GM19328 (cell line): ENCODE measurements around the gene NDUFAF2.

Experiments
- ATAC-seq: cut with Tn5 transposase; IDR thresholded peaks from one replicate; pipeline ENCODE4 v1.9.1; 2021; ENCODE audit warnings: mild to moderate bottlenecking, moderate library complexity; ENCODE audit not compliant: unreplicated experiment

The NDUFAF2 gene

DNA sequence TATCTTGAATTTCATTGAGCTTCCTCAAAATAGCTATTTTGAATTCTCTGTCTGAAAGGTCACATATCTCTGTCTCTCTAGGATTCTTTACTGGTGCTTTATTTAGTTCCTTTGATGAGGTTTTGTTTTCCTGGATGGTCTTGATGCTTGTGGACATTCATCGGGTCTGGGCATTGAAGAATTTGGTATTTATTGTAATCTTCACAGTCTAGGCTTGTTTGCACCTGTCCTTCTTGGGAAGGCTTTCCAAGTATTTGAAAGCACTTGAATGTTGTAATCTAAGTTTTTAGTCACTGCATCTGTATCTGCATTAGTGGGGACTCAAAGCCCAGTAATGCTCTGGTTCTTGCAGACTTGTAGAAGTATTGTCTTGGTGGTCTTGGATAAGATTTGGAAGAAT, 169.4 kb downstream of the NDUFAF2 start:
- no peak for ATAC-seq

DNA sequence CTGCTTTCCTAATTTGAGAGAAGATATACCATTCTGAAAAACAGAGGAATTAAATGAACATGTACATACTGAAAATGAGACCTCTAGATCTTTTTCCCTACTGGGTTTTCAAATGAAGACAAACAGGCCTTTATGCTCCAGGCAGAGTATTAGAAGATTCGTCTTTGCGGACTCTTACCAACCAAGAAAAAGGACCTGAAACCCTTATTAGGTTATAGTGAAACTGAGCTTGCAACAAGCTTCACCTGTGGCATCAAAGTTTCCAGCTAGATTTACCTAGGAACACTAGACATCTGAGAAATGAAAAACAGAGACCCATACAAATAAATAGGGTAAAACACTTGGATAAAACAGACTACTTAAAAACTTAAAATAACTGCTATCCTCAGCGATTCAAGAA, 171.0 kb downstream of the NDUFAF2 start:
- ATAC-seq = no peak

DNA sequence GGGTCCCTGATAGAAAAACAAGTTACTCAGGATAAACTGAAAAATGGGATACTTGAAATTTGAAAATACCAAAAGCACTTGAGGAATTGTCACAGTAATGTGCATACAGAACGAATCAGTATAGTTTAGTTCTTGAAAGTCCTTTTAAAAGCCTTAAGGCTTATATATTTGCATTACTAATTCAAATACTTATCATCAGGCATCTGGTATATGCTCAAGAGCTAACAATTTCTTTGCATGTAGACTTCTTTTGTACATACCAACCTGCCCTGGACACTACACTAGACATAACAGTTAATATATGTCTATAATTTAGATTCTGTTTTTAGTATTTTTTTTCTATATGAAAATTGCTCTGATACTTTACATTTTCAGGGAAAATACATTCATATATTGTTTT, 174.1 kb downstream of the NDUFAF2 start:
- no peak for ATAC-seq

DNA sequence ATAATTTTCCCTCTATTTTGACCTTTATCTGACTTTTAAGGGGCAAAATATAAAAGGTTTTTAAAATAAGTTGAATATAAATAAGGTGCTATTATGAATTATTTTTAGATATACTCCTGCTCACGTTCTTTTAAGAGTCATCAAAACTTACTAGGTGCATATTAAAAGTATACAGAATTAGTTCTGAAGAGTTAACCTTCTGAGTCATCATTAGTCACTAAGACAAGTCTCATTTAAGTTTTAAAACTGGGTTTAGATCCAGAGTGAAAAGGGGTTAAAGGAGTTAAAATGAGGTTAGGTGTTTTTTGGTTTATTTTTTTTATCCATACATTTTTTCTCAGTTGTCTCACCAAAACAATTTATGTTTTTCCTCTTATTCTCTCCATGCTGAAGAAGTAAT, 175.5 kb downstream of the NDUFAF2 start:
- ATAC-seq = no peak

DNA sequence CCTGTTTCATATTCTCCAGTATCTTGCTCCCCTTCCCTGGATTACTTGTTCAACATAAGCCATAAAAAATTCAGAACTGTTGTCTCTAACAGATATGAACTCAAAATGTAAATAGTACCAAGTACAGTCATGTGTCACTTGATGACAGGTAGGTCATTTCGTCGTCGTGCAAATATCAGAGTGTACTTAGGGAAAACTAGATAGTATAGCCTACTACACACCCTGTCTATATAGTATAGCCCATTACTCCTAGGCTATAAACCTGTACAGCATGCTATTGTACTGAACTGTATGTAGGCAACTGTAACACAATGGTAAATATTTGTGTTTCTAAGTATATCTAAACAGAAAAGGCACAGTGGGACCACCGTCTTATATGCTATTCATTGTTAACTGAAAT, 178.1 kb downstream of the NDUFAF2 start:
- ATAC-seq = no peak

DNA sequence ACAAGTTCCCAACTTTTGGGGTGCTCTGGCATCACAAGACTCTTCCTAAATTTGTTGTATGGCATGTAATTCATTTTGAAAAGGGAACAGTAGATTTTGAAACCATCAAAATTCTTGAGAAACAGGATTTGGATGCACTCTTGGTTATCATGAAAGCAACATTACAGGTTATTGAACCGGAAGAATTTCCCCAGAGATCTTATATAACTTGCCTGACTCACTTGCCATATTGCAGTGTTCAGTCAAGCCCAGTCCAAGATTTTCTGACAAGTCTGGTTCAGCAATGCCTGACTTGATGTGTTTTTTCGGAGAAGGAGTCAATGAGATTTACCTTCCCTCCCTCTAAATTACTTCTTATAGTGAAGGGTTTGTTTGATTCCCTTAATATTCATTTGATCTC, 185.3 kb downstream of the NDUFAF2 start:
- ATAC-seq = no peak

DNA sequence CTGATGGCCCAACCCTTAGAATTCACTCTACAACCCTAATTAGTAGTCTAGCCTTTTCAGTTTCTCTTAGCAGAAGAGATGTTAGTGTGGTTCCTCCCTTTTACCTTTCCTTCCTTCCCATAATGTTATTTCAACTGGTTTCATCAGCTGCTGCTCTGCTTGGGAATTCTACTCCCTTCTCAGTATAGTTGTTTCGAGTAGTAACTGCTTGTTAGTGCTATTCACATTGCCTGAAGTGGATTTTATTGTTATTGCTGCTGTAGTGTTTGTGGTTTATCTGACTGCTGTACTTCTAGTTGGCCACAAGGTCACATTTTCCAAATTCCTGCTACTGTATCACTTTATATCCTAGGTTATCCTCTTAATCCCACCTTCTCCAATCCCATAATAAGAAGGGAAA, 187.6 kb downstream of the NDUFAF2 start:
- no peak for ATAC-seq

DNA sequence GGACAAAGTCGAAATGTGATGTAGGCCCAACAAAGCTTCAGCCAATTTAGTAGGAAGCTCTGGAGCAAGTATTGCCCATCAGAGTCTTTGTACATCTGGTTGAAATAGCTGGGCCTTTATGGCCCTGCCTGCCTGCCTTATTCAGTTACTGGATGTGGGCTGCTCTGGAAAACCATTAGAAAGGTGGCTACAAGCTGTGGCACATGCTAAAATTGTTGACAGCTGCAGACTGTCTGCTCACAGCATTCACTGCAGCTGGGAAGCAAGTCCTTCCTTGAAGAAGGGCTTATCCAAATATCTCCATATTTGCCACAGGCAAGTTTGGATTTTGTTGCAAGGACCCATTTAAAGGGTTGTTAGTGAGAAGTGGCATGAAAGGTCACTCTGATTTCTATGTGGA, 192.8 kb downstream of the NDUFAF2 start:
- no peak for ATAC-seq

DNA sequence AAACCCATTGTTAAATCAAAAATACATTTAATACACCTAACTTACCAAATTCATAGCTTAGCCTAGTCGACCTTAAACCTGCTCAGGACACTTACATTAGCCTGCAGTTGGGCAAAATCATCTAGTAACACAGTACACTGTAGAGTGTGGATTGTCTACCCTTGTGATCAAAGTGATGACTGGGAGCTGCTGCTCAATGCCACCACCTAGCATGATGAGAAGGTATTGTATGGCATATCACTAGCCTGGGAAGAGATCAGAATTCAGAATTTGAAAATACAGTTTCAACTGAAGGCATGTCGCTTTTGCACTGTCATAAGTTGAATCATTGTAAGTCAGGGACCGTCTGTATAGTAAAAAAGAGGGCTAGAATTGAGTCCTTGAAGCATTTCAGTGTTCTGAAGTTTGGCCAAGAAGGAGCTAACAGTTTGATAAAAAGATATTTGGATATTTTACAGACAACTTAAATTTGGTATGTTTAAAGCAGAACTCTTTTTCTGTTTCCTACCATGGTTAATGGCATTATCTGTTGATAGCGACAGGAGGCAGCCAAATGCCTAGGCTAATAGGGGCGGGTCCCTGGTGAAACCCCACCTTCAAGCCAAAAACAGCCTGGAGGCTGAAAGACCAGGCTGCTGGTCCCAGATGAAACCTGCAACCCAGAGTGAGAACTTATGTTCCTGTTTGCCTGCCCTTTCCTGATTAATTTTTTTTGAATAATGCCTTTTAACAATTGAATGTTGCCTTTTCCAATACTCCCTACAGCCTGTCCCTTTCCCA, 194.3 kb downstream of the NDUFAF2 start:
- no peak for ATAC-seq

DNA sequence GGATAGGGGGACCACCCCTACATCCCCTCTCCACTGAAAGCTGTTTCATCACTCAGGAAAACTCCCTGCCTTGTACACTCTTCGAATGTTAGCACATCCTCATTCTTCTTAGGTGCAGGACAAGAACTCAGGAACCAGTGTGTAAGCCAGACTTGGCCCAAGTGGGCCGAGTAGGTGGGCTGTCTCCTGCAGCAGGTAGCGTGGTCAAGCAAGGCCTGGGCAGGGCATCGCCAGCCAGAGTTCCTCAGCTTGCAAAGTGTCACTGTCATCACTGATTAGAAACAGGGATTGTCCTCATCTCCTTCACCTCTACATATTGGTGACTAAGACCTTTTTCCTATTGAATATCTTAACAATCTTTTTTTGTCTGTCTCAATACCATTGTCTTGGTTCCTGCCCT, 194.9 kb downstream of the NDUFAF2 start:
- no peak for ATAC-seq

DNA sequence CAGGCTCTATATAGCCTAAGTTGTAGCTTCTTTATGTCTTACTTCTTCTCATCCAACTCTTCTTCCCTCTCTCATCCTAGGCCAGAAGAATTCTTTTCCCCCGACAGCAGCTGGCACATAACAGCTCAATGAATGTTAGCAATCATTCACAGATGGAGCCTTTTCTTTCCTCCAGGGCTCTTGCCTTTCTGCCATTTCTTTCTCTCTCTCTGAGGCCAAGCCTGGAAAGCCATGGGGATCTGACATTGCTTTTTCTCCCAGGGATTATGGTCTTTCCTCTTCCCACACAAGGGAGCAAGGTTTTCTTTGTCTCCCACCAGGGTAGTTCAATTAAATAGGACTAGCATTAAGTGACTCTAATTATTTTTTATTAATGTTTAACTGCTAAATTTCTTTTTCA, 196.8 kb downstream of the NDUFAF2 start:
- ATAC-seq = no peak

DNA sequence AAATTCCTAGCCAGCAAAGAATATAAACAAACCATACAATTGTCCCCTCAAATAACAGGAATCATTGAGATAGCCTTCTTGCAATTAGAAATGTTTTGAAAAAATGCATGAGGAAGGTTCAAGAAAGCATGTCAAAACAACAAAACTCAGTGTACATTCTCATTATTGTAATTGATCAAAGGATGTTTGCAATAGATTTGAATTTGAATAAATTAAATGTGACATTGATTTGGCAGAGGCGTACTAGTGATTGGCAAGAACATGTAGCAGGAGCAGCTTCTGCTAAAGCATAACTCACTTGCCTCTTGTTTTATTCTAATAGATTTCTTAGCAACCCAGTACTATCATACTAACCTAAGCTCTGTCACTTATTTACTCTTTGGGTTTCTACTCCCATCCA, 197.4 kb downstream of the NDUFAF2 start:
- no peak for ATAC-seq

DNA sequence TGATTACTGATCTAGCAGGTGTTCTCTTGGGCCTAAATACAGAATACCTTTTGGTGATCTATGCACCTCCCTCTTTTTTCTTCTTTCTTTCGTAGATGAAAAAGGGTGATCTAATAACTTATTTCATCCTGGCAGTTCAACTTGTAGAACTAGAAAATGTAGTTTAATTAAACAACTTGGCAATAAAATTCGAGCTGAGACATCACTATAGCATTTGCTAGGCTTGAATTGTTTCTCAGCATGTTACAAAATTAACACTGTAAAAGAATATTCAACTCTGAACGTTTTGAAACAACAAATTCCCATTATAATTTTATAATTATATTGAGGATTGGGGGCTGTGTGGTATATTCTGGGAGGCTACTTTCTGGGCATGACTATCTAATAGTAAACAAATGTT, 197.8 kb downstream of the NDUFAF2 start:
- ATAC-seq = no peak

DNA sequence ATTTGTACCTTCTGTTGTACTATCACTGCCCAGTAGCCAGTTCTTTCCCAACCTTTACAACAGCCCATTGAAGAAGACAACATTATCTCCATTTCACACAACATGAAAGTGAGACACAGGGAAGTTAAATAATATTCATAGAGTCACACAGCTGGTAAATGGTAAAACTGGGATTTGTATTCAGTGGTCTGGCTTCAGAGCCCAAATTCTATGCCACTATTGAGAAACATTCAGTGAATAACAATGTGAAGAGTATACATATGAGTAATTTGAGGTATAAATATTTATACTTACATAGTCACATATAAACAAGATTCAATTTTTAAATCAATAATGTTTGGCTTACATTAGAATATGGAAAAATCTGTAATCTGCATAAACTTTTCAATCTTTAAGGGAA, 203.5 kb downstream of the NDUFAF2 start:
- ATAC-seq = no peak

DNA sequence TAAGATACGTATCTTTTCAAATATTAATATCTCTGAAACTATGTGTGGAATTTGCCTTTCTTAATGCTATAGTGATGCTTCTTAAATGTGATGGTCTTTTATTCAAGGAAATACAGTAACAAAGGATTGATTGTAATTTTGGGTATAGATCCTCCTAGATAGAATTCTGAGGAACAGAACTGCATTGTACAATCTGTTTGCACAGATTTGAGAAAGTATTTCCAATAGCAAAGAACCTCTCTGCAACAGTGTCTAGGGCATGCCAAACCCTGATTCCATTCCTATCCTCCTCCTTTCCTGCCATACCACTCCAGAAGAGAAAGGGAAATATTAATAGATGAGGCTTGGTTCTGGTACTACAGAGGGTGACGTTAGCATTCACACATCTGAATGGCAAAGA, 206.9 kb downstream of the NDUFAF2 start:
- no peak for ATAC-seq

DNA sequence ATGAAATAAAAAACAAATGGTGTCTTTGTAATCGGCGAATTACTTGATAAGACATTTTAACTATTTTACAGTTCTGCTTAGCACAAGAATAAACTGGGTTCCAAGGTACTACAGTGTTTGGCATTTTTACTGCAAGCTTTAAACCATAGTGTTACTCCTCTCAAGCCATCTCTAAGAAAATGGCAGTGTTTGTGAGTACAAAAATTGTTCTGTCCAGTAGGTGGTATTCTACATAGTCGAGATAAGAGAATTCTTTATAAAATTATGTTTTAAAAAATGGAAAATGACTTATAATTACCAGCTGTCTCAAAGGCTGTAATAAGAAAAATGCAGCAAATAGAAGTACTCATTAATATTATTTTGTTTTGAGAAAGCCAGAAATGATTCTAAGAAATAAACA, 214.1 kb downstream of the NDUFAF2 start:
- no peak for ATAC-seq

DNA sequence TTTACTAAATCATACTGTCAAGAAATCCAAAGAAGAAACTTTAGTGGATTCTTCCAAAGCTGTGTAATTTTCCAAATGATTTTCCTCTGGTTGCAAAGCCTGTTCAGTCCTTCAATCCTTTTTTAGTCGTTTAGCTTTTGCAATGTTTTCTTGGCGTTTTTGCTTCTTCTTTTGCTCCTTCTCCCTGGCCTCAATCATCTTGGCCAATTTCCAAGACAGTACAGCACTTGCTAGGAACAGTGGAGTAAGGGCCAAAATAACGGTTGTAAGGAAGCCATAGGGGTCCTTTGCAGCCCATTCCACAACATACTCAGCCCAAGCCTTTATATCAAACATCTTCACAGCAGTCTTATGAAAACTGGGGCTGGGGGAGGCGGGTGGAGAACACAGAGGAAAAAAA, 214.8 kb downstream of the NDUFAF2 start:
- ATAC-seq = no peak

DNA sequence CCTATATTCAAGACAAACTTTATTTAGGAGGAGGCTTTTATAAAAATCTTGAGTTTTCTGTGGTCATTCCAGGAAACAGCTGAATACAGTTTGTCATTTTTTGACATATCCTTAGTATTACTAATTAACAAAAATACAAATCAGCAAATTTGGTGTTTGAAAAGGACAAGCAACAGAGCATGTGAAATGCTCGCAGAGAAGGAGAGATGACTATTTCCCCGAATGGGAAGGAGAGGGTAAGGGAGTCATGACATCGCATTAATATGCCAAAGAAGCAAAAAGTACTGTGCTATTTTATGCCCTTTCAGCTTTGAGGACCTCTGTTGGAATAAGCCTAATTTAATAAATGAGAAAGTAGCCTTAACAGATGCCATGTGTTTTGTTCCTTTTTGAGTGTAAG, 215.5 kb downstream of the NDUFAF2 start:
- no peak for ATAC-seq

DNA sequence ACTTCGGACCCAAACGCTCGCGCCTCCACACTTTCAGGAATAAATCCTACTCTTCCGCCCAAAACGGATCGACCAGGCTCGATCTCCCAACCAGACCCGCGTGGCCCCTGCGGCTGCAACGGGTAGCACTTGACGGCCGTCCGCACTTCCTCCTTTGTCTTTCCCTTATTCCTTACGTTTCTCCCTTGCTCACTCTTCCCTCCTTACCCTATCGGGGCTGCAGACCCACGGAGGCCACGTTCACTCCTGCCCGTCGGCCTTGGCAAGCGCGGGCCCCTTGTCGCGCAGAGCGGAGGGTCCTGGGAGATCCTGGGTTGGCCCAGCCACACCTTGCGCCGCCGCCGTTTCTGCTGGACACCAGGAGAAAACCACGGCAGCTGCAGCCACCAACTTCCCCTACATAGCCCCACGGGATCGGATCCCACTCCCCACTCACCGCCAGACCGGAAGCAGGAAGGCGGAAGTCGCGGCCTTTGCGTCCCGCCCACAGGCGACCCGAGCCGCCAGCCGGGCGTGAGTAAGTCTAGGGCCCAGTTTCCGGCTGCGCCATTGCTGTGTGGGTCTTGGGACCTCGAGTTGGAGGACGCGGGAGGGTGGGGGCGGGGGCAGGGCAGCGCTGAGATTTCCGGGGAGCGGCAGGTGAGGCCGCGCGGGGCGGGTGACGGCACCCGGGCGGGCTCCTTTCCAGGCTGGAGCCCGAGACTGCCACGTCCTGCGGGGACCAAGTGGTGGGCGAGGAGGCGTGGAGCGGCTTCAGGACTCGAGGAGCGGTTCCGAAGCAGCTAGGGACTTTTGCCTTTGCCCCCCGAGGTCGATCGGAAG, 217.2 kb downstream of the NDUFAF2 start, which contains the start of gene SMIM15:
Gene SMIM15, minus strand, starts transcription at position 459 of the 822 bp plus-strand sequence. CDS start 2,297 bp downstream, outside the sequence.
- peak; percentile 94 for ATAC-seq

DNA sequence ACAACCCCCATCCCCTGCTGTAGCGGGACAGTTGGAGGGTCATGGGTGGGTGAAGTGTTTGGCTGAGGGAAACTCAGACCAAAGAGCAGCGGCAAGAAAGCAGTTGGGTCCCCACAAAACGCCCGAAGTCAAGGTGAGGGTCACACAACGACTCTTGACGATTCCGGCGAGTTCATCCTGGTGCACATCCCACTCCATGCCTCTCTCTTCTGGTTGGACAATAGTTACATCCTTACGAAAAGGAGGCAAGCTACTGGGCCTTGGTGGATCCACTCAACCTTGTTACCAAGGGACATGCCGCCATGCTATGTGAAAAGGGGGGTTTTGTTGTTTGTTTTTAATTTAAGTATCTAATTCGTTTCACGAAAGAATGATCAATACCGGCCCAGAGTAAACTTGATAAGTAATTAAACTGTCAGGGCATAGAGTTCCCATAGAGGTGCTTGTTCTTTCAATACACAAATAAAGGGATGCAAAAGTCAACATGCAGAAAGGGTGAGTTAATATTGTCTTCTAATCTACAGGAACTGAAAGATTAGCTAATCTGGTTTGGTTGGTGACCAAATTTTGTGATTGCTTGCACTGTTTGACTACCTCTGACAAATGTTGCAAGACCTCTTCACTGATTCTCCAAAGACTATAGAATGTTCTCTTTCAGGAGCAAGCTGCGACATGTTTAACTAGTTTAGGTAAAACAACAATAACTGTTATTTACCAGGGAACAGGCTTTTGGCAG, 218.0 kb downstream of the NDUFAF2 start:
- no peak for ATAC-seq

DNA sequence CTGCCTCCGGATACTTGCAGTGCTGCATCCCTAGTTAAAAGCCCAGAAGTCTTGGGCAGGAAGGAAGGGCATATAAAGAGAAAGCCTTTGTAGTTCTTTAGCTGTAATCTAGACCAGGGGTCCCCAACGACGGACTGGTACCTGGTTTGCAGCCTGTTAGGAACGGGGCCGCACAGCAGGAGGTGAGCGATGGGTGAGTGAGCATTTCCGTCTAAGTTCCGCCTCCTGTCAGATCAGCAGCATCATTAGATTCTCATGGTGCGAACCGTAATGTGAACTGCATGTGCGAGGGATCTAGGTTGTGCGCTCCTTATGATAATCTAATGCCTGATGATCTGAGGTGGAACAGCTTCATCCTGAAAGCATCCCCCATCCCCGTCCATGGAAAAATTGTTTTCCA, 218.9 kb downstream of the NDUFAF2 start:
- no peak for ATAC-seq

DNA sequence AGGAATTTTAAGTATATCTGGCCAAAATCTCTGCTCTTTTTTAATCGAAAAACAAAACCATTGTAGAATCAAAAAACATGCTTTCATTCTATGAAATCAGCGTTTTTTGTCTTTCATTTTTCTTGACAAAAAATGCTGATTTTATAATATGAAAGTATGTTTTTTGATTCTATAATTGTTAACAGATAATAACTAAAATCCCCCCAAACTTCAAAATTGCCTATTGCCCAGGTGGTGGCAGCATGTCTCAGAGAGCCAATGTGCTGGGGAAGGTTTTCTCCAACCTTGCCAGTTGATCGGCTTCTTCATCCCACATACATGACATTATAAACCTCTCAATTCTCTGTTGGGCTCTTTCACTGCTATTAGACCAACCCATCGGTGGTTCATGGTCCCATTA, 222.4 kb downstream of the NDUFAF2 start:
- no peak for ATAC-seq
